GM21381 (cell line): ENCODE data around the gene PCNT.
"Not testable (repeated sequence)": the region's sequence is repeated elsewhere in the genome, so short reads cannot be mapped to it uniquely, and the experiment has no call there.

Source experiments
- ATAC-seq: cut with Tn5 transposase; IDR thresholded peaks from one replicate; pipeline ENCODE4 v1.9.1; 2021; ENCODE audit warnings: mild to moderate bottlenecking, moderate library complexity; ENCODE audit not compliant: unreplicated experiment

The PCNT gene

GRCh38 chr21:46403234-46403811, 79.4 kb downstream of the PCNT start:
- ATAC-seq = not testable (repeated sequence)

GRCh38 chr21:46404306-46404705, 80.3 kb downstream of the PCNT start:
- no peak for ATAC-seq

- no peak for ATAC-seq
These were observed 82.0 kb downstream of the PCNT start for GRCh38 chr21:46406001-46406400.

GRCh38 chr21:46409641-46410406, 85.9 kb downstream of the PCNT start:
- no peak for ATAC-seq

GRCh38 chr21:46410516-46410915, 86.6 kb downstream of the PCNT start:
- ATAC-seq = no peak

- ATAC-seq = no peak
These were observed 87.3 kb downstream of the PCNT start for GRCh38 chr21:46411236-46411635.

- ATAC-seq = no peak
These were observed 87.7 kb downstream of the PCNT start for GRCh38 chr21:46411691-46412090.

- no peak for ATAC-seq
These were observed 88.8 kb downstream of the PCNT start for GRCh38 chr21:46412521-46413364.

GRCh38 chr21:46413365-46413696, 89.4 kb downstream of the PCNT start:
- ATAC-seq = no peak

GRCh38 chr21:46414965-46415275, 91.0 kb downstream of the PCNT start:
- no peak for ATAC-seq

GRCh38 chr21:46416551-46416950, 92.6 kb downstream of the PCNT start:
- ATAC-seq = no peak

- ATAC-seq = no peak
These were observed 94.5 kb downstream of the PCNT start for GRCh38 chr21:46418265-46418946.

GRCh38 chr21:46420241-46421190, 96.6 kb downstream of the PCNT start:
- no peak for ATAC-seq

GRCh38 chr21:46421191-46421750, 97.3 kb downstream of the PCNT start:
- no peak for ATAC-seq

GRCh38 chr21:46421756-46422555, 98.0 kb downstream of the PCNT start:
- ATAC-seq = no peak

GRCh38 chr21:46422636-46423241, 98.8 kb downstream of the PCNT start:
- ATAC-seq = no peak

GRCh38 chr21:46423546-46424038, 99.6 kb downstream of the PCNT start:
- no peak for ATAC-seq

- ATAC-seq = no peak
These were observed 100.2 kb downstream of the PCNT start for GRCh38 chr21:46424039-46424591.
